GM18951 (cell line): ENCODE results near the gene KRTAP9-1.

Experiments used
- POLR2A ChIP-seq: IDR thresholded peaks from 4 replicates; pipeline ENCODE4 v1.6.1; 2011; ENCODE audit warnings: mild to moderate bottlenecking; ENCODE audit not compliant: insufficient read length, insufficient read depth; ENCODE audit errors: extremely low read depth
- in situ Hi-C: fragments of 300-500 bp; cut with MboI; formaldehyde crosslinking; loops from one replicate; pipeline ENCODE4 v1.12.0; 2022; ENCODE audit warnings: low sequenced_read_pairs, mixed read lengths, inconsistent platforms; ENCODE audit not compliant: unreplicated experiment

The KRTAP9-1 gene

GRCh38 chr17:41163828-41164227 is 25.9 kb upstream of the KRTAP9-1 start:
- TF ChIP-seq POLR2A: no peak
- in situ Hi-C loops: no loop called here

DNA sequence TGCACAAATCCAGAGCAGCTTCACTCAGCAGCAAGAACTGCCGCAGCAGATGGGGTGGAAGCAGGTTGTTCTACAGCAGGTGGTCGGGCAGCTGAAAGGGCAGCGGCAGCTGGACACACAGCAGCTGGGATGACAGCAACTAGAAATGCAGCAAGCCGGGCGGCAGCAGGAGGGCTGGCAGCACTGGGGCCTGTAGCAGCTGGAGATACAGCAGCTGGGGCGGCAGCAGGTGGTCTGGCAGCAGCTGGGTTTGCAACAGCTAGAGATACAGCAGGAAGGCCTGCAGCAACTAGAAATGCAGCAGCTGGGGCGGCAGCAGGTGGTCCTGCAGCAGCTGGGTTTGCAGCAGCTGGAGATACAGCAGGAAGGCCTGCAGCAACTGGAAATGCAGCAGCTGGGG is 22.1 kb upstream of the KRTAP9-1 start:
- in situ Hi-C loops: no loop called here
- TF ChIP-seq POLR2A: no peak

- in situ Hi-C loops: no loop called here
- no peak for TF ChIP-seq POLR2A
These were observed 21.6 kb upstream of the KRTAP9-1 start, which contains the start of gene KRTAP4-3 for GRCh38 chr17:41168121-41168520. TSS of gene KRTAP4-3 (minus strand) at chr17:41168221. CDS start at chr17:41168172, 49 bp downstream.

DNA sequence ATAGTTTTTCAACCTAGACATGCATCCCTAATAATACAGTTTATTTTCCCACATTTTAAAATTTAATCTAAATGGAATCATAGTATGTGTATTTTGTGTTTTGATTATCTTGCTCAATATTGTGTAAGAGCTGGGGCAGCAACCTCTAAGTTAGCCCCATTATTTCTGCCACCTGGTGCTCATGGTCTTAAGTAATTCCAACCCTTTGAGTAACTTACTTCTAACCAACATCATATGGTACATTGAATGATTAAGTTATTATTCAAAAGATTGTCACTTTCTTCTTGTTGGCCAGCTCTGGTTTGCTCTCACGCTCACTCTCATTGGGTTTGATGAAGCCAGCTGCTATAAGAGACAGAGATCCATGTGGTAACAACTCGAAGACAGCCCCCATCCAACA is 17.8 kb upstream of the KRTAP9-1 start:
- no peak for TF ChIP-seq POLR2A
- in situ Hi-C loops: no loop called here

GRCh38 chr17:41176744-41177387 is 12.8 kb upstream of the KRTAP9-1 start:
- in situ Hi-C loops: no loop called here
- TF ChIP-seq POLR2A: no peak

DNA sequence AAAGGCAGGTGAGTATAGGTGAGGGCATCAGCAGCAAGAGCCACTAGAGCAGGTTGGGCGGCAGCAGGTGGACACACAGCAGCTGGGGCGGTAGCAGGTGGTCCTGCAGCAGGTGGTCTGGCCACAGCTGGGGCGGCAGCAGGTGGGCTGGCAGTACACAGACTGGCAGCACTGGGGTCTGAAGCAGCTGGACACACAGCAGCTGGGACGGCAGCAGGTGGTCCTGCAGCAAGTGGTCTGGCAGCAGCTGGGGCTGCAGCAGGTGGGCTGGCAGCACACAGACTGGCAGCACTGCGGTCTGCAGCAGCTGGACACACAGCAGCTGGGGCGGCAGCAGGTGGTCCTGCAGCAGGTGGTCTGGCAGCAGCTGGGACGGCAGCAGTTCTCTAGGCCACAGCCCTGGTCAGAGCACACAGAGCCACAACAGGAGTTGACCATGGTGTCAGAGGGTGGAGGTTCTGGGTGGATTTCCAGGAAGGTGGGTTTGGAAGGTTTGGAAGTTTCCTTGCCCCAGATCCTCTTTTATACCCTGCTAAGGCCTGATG is 11.9 kb upstream of the KRTAP9-1 start, which contains the start of gene KRTAP4-2:
TSS of gene KRTAP4-2 (minus strand) at position 495 of the 545 bp plus-strand sequence. CDS start at position 438, 57 bp downstream.
- in situ Hi-C loops: no loop called here

GRCh38 chr17:41178341-41178740 is 11.3 kb upstream of the KRTAP9-1 start:
- no peak for TF ChIP-seq POLR2A
- in situ Hi-C loops: no loop called here

More for the DNA sequence above, 11.9 kb upstream of the KRTAP9-1 start, which contains the start of gene KRTAP4-2:
- TF ChIP-seq POLR2A: no peak

DNA sequence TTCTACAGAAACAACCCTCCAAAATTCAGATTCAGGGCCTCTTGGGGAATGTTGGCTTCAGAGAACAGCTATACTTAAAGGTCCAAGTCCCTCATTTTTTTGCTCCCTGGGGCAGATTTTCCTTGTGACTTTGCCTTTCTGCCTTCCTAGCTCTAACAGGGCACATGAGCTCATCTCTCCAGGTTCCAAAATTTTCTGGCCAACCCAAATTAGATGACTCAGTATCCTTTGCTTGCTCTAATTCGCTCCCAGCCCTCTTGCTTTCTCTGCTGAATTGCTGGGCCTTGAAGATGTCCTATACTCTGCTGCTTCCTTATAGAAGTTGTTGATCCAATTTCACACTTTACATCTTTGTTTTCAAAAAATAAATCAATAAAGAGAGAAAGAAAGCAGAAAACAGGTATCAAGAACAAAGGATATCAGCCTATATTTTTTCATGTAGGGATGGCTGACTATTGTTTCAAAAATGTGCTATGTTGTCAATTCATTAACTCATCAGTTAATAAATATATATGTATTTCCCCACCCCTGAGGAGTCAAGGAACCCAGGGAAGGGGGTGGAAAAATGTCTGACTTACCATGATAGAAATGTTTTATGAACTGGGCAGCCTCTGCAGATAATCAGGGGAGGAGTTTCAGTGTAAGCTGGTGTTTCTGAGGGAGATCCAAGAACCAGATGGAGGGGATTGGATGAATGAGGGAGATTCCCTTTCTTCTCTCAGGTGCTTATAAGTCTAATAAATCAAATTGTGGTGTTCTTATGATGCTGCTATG is 10.7 kb upstream of the KRTAP9-1 start:
- in situ Hi-C loops: no loop called here
- no peak for TF ChIP-seq POLR2A

DNA sequence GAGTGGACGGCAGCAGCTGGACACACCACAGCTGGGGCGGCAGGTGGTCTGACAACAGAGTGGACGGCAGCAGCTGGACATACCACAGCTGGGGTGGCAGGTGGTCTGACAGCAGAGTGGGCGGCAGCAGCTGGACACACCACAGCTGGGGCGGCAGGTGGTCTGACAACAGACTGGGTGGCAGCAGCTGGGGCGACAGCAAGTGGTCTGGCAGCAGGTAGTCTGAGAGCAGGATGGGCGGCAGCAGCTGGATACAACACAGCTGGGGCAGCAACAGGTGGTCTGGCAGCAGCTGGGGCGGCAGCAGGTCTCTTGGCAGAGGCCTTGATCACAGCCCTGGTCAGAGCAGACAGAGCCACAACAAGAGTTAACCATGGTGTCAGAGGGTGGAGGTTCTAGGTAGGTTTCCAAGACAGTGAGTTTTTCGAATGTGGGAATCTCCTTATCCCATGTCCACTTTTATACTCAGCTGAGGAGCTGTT is 5.2 kb upstream of the KRTAP9-1 start, which contains the start of gene KRTAP4-1:
TSS of gene KRTAP4-1 (minus strand) at position 432 of the 482 bp plus-strand sequence. CDS start at position 375, 57 bp downstream.
- in situ Hi-C loops: no loop called here
- no peak for TF ChIP-seq POLR2A

- in situ Hi-C loops: no loop called here
- no peak for TF ChIP-seq POLR2A
These were observed 4.7 kb upstream of the KRTAP9-1 start for GRCh38 chr17:41185001-41185400.

DNA sequence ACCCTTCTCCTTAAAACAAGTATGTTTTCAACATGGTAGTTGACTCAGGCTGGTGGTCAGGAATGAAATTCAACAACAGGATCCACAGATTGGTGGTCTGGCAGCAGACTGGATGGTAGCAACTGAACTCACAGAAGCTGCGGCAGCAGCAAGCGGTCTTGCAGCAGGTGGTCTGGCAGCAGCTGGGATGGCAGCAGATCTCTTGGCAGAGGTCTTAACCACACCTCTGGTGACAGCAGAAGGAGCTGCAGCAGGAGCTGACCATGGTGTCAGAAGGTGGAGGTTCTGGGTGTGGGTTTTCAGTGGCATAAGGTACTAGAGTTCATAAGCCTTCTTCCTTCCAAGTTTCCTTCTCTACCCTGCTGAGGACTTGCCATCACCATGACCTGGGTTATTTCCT is 2.8 kb upstream of the KRTAP9-1 start:
- in situ Hi-C loops: no loop called here

GRCh38 chr17:41190328-41190727 is 641 bp downstream of the KRTAP9-1 start:
- TF ChIP-seq POLR2A: no peak
- in situ Hi-C loops: no loop called here

More for the DNA sequence above, 2.8 kb upstream of the KRTAP9-1 start:
- no peak for TF ChIP-seq POLR2A

- TF ChIP-seq POLR2A: no peak
- in situ Hi-C loops: no loop called here
These were observed 6.4 kb downstream of the KRTAP9-1 start for GRCh38 chr17:41196068-41196467.

- in situ Hi-C loops: no loop called here
- no peak for TF ChIP-seq POLR2A
These were observed 9.9 kb downstream of the KRTAP9-1 start for GRCh38 chr17:41199421-41200078.
